Ectodermal cell (in vitro differentiated cells): Measurements from ENCODE around the gene PSORS1C2.

Source experiments
- H3K27ac ChIP-seq: 2 replicates; pipeline ENCODE4 v1.7.0; 2013; ENCODE audit warnings: mild to moderate bottlenecking, low read depth, low read length; ENCODE audit not compliant: insufficient read depth, poor library complexity, severe bottlenecking
- H3K27me3 ChIP-seq: 2 replicates; pipeline ENCODE4 v1.7.0; 2013; ENCODE audit warnings: mild to moderate bottlenecking, low read length; ENCODE audit not compliant: insufficient read depth, control insufficient read depth, poor library complexity, severe bottlenecking
- H3K36me3 ChIP-seq: one replicate; pipeline ENCODE4 v1.7.0; 2013; ENCODE audit warnings: low read length; ENCODE audit not compliant: control insufficient read depth, insufficient read depth
- H3K4me1 ChIP-seq: one replicate; pipeline ENCODE4 v1.7.0; 2013; ENCODE audit warnings: low read length; ENCODE audit not compliant: control insufficient read depth, insufficient read depth
- H3K4me3 ChIP-seq: 2 replicates; pipeline ENCODE4 v1.7.0; 2013; ENCODE audit warnings: low read depth, low read length, control low read depth; ENCODE audit not compliant: insufficient read depth
- H3K9me3 ChIP-seq: 2 replicates; pipeline ENCODE4 v1.7.0; 2013; ENCODE audit warnings: mild to moderate bottlenecking, low read length, moderate library complexity; ENCODE audit not compliant: control insufficient read depth
- WGBS, 2 experiments: methylation state at CpG; one replicate each; pipeline ENCODE4 v1.1.7; 2013; ENCODE audit warnings: missing lambda C conversion rate in 2 of 2; 5-methylcytosine and 5-hydroxymethylcytosine counted together

The PSORS1C2 gene

DNA sequence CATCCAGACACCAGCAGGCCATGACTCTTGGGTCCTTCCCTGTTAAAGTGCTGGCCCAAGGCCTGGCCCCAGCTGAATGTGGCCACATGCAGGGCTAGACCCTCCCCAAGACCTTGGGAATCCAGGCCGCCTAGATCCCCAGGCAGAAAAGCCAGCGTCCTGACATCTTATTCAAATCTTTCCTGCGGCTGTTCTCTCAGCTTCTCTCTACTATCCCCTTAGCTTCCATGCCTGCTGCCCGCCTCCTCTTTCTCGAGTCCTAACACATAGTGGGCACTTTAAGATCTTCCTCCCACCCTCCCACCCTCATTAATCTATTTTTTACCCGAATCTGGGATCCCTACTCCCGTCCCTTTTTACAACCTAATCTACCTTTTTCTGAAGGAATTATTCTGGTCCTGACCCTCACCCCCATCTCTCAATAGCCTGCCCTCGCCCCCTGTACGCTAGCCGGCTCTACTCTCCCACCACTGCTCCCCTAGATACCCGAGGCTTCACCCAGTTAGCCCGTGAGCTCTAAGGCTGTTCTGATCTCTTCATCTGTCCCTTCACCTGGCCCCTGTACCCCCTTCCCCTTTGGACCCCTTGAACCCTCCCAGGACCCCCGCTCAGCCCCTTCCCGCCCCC, 18.8 kb upstream of the PSORS1C2 start, which contains the start of gene CCHCR1:
CCHCR1 (minus strand) TSS at position 290 of the 627 bp plus-strand sequence; CDS start at position 88, 202 bp downstream.
- H3K4me3 ChIP-seq, result peak within 1 kb of the TSS; percentile 68
- H3K4me1 ChIP-seq, result peaks cover 4% of the 10 kb centered on the region
- no peaks in the 10 kb centered on the region for H3K9me3 ChIP-seq
- WGBS, 2 experiments, result 10 to 13% methylated on average over 14 of the region's 14 CpGs
- H3K27me3 ChIP-seq, result peaks cover 12% of the 10 kb centered on the region
- peaks cover 17% of the 10 kb centered on the region for H3K36me3 ChIP-seq
- H3K27ac ChIP-seq, result no peak within 1 kb of the TSS

DNA sequence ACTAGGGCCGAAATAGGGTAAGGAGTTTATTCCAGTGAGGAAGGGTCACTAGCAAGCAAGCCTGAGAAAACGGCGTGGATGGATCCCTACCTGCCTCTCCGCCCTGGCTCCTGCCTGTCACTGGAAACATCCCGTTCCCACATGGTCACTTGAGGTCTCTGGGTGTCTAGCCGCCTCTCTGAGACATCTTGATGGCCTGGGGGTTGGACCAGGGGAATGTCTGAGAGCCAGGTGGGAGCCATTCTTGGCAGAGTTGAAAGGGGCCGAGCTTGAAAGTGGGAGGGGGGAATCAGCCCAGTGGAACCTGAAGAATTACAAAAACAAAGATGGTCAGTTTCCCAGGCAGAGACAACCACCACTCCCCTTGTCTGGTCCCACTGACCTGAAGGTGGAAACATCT, 17.8 kb upstream of the PSORS1C2 start:
- Histone ChIP-seq H3K36me3 (peaks cover 17% of the 10 kb centered on the region), H3K27ac (no peak overlapping the region), H3K4me3 (no peak overlapping the region), H3K9me3 (no peaks in the 10 kb centered on the region), H3K27me3 (peaks cover 12% of the 10 kb centered on the region), H3K4me1 (peaks cover 4% of the 10 kb centered on the region)
- 93 to 95% methylated on average over 7 of the region's 7 CpGs for WGBS, 2 experiments

DNA sequence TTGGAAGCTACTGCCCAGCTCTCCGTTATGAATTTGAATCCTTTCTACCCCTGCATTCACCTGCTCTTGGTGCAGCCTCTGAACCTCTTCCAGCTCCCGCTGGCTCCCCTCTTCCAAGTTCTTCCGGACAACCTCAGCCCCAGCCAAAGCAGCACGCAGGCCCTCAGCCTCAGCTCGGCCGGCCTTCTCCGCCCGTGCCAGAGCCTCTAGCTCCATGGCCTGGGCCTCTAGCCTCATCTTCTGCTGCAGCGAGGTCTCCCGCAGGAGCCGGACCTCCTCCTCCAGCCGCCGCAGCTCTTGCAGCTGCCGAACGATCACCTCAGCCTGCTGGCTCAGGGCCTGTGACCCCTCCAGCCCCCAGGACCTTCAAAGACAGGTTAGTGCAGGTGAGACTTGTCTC, 15.6 kb upstream of the PSORS1C2 start:
- Histone ChIP-seq H3K4me1 (peaks cover 4% of the 10 kb centered on the region), H3K27me3 (peaks cover 7% of the 10 kb centered on the region), H3K9me3 (no peaks in the 10 kb centered on the region), H3K36me3 (peaks cover 17% of the 10 kb centered on the region), H3K4me3 (no peak overlapping the region), H3K27ac (no peak overlapping the region)
- WGBS, 2 experiments, result 94% methylated on average over 15 of the region's 15 CpGs

DNA sequence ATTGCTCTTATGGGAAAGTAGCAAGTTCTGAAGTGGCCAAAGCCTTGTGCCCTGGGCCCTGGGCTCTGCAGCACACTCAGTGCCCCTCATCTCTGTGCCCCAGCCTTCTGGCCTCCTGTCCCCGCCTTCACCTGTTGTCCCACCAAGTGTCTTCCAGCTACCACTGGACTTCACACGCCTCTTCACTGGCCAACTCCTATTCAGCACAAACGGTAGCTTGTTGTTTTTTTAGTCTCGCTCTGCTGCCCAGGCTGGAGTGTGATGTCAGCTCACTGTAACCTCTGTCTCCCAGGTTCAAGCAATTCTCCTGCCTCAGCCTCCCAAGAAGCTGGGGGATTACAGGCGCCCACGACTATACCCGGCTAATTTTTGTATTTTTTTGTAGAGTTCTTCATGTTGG, 13.9 kb upstream of the PSORS1C2 start:
- 92 to 94% methylated on average over 7 of the region's 7 CpGs for WGBS, 2 experiments
- no peak overlapping the region for H3K27ac ChIP-seq
- H3K9me3 ChIP-seq, result no peaks in the 10 kb centered on the region
- peaks cover 4% of the 10 kb centered on the region for H3K4me1 ChIP-seq
- no peaks in the 10 kb centered on the region for H3K27me3 ChIP-seq
- H3K36me3 ChIP-seq, result peaks cover 17% of the 10 kb centered on the region
- no peak overlapping the region for H3K4me3 ChIP-seq

DNA sequence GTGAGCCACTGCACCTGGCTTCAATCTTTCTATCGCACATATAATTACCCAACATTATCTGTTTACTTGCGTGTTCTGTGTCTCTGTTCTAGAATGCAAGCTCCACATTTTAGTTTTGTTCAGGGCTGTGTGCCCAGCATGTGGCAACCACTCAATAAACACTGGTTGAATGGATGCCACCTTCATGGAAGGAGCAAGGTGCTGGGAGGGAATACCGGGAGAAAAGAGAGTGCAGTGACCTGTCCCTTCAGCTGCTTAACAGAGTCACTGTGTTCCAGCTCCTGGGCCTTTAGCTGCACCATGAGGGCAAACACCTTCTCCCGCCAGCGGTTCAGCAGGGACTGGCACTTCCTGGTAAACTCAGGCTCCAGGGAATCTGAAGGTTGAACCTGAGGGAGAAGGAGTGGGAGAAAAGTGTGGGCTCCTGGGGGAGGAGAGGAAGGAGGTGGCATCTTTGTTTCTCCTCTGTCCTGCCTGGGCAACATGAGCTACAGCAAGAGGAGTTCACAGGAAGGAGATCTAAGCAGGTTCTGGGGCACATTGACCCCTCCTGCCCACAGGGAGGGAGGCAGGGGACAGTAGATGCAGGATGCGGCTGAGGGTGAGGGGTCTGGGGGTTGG, 11.1 kb upstream of the PSORS1C2 start:
- Histone ChIP-seq H3K27me3 (no peaks in the 10 kb centered on the region), H3K36me3 (peaks cover 15% of the 10 kb centered on the region), H3K27ac (no peak overlapping the region), H3K9me3 (no peaks in the 10 kb centered on the region), H3K4me1 (no peaks in the 10 kb centered on the region), H3K4me3 (no peak overlapping the region)
- 95% methylated on average over 6 of the region's 6 CpGs for WGBS, 2 experiments

DNA sequence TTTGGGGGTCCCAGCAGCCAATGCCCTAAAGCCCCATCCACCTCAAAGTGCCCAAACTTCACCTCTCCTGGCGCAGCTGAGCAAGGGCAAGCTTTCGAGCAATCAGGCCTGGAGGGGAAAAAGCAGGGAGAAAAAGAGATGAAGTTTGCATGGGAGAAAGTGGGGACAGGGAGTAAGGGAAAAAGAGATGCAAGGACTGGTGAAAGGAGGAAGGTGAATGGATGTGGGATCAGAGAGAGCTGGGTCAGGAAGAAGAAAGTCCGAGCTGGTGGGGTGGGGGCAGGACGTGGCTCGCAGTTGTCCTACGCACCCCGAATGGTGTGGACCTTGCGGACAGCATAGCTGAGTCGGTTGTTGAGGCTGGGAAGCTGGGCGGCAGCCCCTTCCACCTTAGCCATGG, 6.5 kb upstream of the PSORS1C2 start:
- no peaks in the 10 kb centered on the region for H3K9me3 ChIP-seq
- 96% methylated on average over 10 of the region's 10 CpGs for WGBS, 2 experiments
- peaks cover 8% of the 10 kb centered on the region for H3K36me3 ChIP-seq

DNA sequence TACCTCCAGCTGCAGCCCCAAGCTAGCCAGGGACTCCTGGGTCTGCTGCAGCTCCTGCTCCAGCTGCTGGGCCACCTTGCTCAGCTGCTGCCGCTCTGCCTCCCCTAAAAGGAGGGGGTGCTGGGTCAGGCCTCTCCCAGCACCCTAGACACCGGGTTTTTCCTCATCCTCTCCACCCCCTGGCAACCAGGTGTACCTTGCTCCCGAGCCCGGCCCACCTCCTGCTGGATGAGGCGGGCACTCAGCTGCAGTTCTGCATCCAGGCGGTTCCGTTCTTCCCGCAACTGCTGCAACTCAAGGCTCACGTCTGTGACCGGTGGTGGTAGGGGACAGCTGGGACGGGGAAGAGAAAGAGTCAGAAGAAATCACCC, 6.1 kb upstream of the PSORS1C2 start:
- Histone ChIP-seq H3K9me3 (no peaks in the 10 kb centered on the region), H3K4me3 (no peak overlapping the region), H3K4me1 (peaks cover 14% of the 10 kb centered on the region), H3K27me3 (no peaks in the 10 kb centered on the region), H3K27ac (no peak overlapping the region), H3K36me3 (peaks cover 8% of the 10 kb centered on the region)
- 90% methylated on average over 11 of the region's 11 CpGs for WGBS, 2 experiments

More for the DNA sequence above, 6.5 kb upstream of the PSORS1C2 start:
- no peak overlapping the region for H3K4me3 ChIP-seq
- peaks cover 14% of the 10 kb centered on the region for H3K4me1 ChIP-seq
- no peaks in the 10 kb centered on the region for H3K27me3 ChIP-seq
- no peak overlapping the region for H3K27ac ChIP-seq

DNA sequence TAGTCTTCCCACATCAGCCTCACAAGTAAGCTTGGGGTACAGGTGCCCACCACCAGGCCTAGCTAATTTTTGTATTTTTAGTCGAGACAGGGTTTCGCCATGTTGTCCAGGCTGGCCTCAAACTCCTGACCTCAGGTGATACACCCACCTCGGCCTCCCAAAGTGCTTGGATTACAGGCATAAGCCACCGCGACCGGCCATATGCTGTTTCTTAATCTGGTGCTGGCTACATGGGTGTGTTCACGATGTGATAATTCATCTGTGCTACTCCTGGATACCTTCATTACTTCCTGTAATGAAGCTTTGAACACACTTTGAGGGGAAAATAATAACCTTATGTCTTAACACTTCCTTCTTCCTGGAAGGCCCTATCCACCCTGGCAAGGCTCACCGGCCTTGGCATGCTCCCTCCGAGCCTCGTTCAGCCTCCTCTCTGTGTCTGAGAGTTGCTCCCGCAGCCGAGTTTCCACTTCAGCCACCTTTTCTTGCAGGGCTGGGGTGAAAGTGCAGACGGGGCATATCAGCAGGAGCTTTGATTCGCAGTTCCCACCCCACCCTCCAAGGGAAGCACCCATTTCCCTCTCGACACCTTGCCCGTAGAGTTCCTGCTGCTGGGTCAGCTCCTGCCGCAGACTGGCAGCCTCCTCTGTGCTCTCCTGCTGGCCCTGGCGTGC, 5.6 kb upstream of the PSORS1C2 start:
- H3K27me3 ChIP-seq, result no peaks in the 10 kb centered on the region
- H3K4me1 ChIP-seq, result peaks cover 14% of the 10 kb centered on the region
- no peak overlapping the region for H3K27ac ChIP-seq
- WGBS, 2 experiments, result 94 to 97% methylated on average over 18 of the region's 18 CpGs
- peaks cover 8% of the 10 kb centered on the region for H3K36me3 ChIP-seq
- H3K9me3 ChIP-seq, result no peaks in the 10 kb centered on the region
- H3K4me3 ChIP-seq, result no peak overlapping the region

DNA sequence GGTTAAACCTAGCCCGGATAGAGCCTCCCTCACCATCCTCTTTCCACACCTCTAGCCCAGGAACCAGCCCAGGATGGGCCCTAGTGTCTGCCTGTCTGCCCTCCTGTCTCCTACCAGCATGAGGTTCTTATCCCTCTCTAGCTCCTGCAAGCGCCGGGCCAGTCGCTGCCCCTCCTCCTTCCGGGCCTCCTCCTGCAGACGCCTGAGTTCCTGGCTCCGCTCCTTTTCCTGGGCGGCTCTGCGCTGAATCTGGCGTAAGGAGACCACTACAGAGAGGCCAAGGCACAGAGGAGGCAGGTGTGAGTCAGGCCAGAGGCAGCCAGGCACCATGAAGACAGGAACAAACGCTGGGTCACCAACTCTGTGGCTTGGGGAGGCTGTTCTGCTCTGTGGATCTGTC, 4.3 kb upstream of the PSORS1C2 start:
- Histone ChIP-seq H3K4me1 (peaks cover 14% of the 10 kb centered on the region), H3K36me3 (peaks cover 8% of the 10 kb centered on the region), H3K27me3 (no peaks in the 10 kb centered on the region), H3K9me3 (no peaks in the 10 kb centered on the region), H3K27ac (no peak overlapping the region), H3K4me3 (no peak overlapping the region)
- WGBS, 2 experiments, result 26 to 29% methylated on average over 11 of the region's 11 CpGs

DNA sequence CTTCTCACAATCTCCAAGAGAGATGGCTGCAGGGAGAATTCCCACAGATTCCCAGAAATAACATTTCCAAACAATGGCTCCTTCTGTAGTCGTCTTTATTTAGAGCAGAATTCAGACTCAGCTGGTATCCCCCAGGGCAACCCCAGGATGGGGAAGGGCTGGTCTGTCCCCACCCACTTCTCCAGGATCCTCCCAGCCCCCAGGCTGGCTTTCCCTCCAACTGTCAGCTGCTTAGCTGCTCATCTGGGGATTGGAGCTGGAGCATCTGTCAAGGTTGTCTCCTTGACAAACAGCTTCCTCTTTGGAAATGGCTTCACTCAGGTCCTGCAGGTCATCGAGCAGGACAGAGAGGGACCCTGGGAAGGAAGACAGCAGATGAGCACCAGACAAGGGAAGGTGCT, 3.5 kb upstream of the PSORS1C2 start:
- H3K27ac ChIP-seq, result no peak overlapping the region
- H3K9me3 ChIP-seq, result no peaks in the 10 kb centered on the region
- no peak overlapping the region for H3K4me3 ChIP-seq
- peaks cover 14% of the 10 kb centered on the region for H3K4me1 ChIP-seq
- H3K27me3 ChIP-seq, result no peaks in the 10 kb centered on the region
- 51 to 55% methylated on average over 2 of the region's 2 CpGs for WGBS, 2 experiments
- H3K36me3 ChIP-seq, result peaks cover 8% of the 10 kb centered on the region
